SK-N-SH treated with all-trans-retinoic acid at 6 μM for 48 hours (cell line): Measurements from ENCODE around the gene ZDHHC17.

Experiments used
- ATAC-seq: fragments of 200-7000 bp; cut with Tn5 transposase; 3 replicates; pipeline ENCODE4 v1.9.1; 2020; ENCODE audit warnings: mild to moderate bottlenecking, moderate library complexity
- ARNTL ChIP-seq: fragments of 450-650 bp; formaldehyde crosslinking; IDR thresholded peaks from 2 replicates; pipeline ENCODE4 v1.5.0; 2020; ENCODE audit warnings: low read depth, mild to moderate bottlenecking, moderate library complexity, borderline replicate concordance
- BACH2 ChIP-seq: fragments of 250-450 bp; sonication (Bioruptor Pico); IDR thresholded peaks from 2 replicates; pipeline ENCODE4 v1.9.0; 2021; ENCODE audit warnings: mild to moderate bottlenecking, borderline replicate concordance
- CSDC2 ChIP-seq: fragments of 250-450 bp; sonication (Bioruptor Pico); IDR thresholded peaks from 2 replicates; pipeline ENCODE4 v1.5.0; 2020; ENCODE audit warnings: mild to moderate bottlenecking, moderate library complexity
- ESRRG ChIP-seq: fragments of 250-450 bp; sonication (Bioruptor Pico); IDR thresholded peaks from 2 replicates; pipeline ENCODE4 v1.6.1; 2021; ENCODE audit warnings: mild to moderate bottlenecking
- GLIS3 ChIP-seq: fragments of 250-450 bp; sonication (Bioruptor Pico); IDR thresholded peaks from 2 replicates; pipeline ENCODE4 v1.5.0; 2020; ENCODE audit warnings: mild to moderate bottlenecking, moderate library complexity
- ISL1 ChIP-seq: fragments of 250-450 bp; sonication (Bioruptor Pico); IDR thresholded peaks from 2 replicates; pipeline ENCODE4 v2.1.2; 2022; ENCODE audit warnings: mild to moderate bottlenecking, moderate library complexity
- OSR1 ChIP-seq: fragments of 250-450 bp; sonication (Bioruptor Pico); IDR thresholded peaks from 2 replicates; pipeline ENCODE4 v1.8.0; 2022; ENCODE audit warnings: moderate library complexity, mild to moderate bottlenecking, inconsistent platforms
- PATZ1 ChIP-seq: fragments of 250-450 bp; sonication (Bioruptor Pico); IDR thresholded peaks from 2 replicates; pipeline ENCODE4 v1.8.0; 2020; ENCODE audit warnings: mild to moderate bottlenecking, moderate library complexity, borderline replicate concordance
- RARB ChIP-seq: fragments of 250-450 bp; sonication (Bioruptor Pico); IDR thresholded peaks from 2 replicates; pipeline ENCODE4 v1.8.0; 2021; ENCODE audit warnings: mild to moderate bottlenecking, moderate library complexity
- SNAI2 ChIP-seq: fragments of 250-450 bp; sonication (Bioruptor Pico); IDR thresholded peaks from 2 replicates; pipeline ENCODE4 v1.5.0; 2020; ENCODE audit warnings: mild to moderate bottlenecking, moderate library complexity
- TCF4 ChIP-seq: fragments of 250-450 bp; sonication (Bioruptor Pico); IDR thresholded peaks from 2 replicates; pipeline ENCODE4 v1.8.0; 2021; ENCODE audit warnings: mild to moderate bottlenecking, moderate library complexity, borderline replicate concordance
- ZC3H10 ChIP-seq: fragments of 250-450 bp; sonication (Bioruptor Pico); IDR thresholded peaks from 2 replicates; pipeline ENCODE4 v1.5.1; 2021; ENCODE audit warnings: mild to moderate bottlenecking, moderate library complexity
- ZFP3 ChIP-seq: fragments of 250-450 bp; sonication (Bioruptor Pico); IDR thresholded peaks from 2 replicates; pipeline ENCODE4 v1.5.0; 2020; ENCODE audit warnings: mild to moderate bottlenecking, moderate library complexity
- ZNF565 ChIP-seq: fragments of 450-650 bp; formaldehyde crosslinking; conservative IDR thresholded peaks from 2 replicates; pipeline ENCODE4 v1.5.0; 2020; ENCODE audit warnings: low read depth, mild to moderate bottlenecking, moderate library complexity
- TF ChIP-seq, protein P1 (sequence below): fragments of 250-450 bp; sonication (Bioruptor Pico); IDR thresholded peaks from 2 replicates; pipeline ENCODE4 v1.5.1; 2020; ENCODE audit warnings: low read depth, mild to moderate bottlenecking, moderate library complexity
- TF ChIP-seq, protein P2 (sequence below): fragments of 250-450 bp; sonication (Bioruptor Pico); IDR thresholded peaks from 2 replicates; pipeline ENCODE4 v1.8.0; 2021; ENCODE audit warnings: low read depth, mild to moderate bottlenecking, moderate library complexity, borderline replicate concordance
- TF ChIP-seq, protein P3 (sequence below): fragments of 250-450 bp; sonication (Bioruptor Pico); IDR thresholded peaks from 2 replicates; pipeline ENCODE4 v1.5.0; 2020; ENCODE audit warnings: mild to moderate bottlenecking, moderate library complexity

The ZDHHC17 gene

GRCh38 chr12:76856018-76856644, 92.2 kb downstream of the ZDHHC17 start (continued):
- TF ChIP-seq TCF4 (CRISPR knock-in tag): no peak
- TF ChIP-seq, all 23 proteins: peak for 0

DNA sequence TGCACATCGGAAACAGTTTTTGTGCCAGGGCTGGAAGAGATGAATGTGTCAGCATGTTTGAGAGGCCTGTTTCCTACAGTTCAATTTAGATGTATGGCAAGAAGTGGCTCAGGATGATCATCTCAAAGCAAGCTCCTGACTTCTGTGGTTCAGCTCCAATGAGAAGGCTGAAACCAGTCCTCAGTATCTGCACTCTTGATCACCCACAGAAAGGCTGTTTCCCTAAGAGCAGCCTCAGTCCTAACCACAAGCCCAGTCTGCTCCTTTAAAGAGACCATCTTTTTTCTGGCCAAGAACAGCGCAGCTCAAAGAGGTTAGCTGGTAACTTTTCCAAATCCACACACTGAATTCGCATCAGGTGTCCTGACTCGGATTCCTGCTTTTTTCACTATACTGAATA, 95.7 kb downstream of the ZDHHC17 start:
- no peak for TF ChIP-seq ZC3H10 (CRISPR knock-in tag)
- TF ChIP-seq, protein P1, sequence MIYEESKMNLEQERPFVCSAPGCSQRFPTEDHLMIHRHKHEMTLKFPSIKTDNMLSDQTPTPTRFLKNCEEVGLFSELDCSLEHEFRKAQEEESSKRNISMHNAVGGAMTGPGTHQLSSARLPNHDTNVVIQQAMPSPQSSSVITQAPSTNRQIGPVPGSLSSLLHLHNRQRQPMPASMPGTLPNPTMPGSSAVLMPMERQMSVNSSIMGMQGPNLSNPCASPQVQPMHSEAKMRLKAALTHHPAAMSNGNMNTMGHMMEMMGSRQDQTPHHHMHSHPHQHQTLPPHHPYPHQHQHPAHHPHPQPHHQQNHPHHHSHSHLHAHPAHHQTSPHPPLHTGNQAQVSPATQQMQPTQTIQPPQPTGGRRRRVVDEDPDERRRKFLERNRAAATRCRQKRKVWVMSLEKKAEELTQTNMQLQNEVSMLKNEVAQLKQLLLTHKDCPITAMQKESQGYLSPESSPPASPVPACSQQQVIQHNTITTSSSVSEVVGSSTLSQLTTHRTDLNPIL (CRISPR knock-in tag): no peak
- TF ChIP-seq TCF4 (CRISPR knock-in tag): no peak
- no peak for ATAC-seq

DNA sequence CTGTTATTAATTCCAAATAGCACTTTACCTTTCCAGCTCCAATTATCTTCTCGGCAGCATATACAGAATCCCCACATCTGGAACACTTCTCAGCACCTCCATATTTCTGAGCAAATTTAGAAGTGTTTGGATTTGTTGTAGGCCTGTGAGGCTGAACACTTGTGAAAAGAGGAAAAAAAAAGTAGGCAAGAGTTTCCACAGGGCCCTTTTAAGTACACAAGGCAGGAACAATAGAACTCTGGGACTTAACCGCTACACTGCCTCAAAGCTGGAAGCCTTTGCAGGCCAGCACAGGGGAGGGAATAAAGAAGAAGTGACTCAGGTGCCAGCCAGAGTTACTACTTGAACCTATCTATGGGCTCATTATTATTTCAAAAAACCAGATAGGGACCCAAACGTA, 96.3 kb downstream of the ZDHHC17 start:
- TF ChIP-seq BACH2 (CRISPR knock-in tag) (no peak), ZFP3 (CRISPR knock-in tag) (no peak), PATZ1 (CRISPR knock-in tag) (no peak), GLIS3 (CRISPR knock-in tag) (no peak), SNAI2 (CRISPR knock-in tag) (no peak), OSR1 (CRISPR knock-in tag) (no peak), ISL1 (CRISPR knock-in tag) (no peak)
- TF ChIP-seq, all 23 proteins: peak for 0
- ATAC-seq: no peak

DNA sequence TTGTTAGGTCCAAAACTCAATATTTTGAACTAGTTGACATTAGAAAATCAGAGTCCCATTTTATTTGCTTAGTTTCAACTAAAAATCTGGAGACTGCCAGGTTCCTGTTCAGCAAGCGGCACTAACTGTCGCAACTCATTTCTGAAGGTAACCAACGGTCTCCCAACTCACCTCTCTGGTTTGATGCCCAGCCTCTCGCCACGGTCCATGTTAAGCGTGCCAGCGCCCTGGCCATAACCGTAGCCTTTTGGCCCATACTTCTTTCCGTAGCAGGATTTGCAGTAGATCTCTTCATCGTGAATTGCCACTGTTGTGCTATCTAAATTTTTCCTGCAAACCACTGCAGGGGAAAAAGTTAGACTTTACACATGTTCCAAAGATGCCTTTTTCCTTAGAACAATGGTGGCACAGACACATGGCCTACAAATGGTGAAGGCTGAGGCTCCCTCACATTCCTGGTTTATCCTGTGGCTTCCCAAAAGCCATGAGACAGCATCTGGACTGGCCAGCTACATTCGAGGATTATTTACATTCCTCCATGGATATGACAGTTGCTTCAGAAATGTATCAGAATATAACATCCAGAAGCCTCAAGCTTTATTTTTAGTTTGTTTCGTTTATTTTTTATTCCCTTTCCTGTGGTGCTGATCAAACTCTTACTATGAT, 99.2 kb downstream of the ZDHHC17 start:
- TF ChIP-seq ARNTL: no peak
- no peak for TF ChIP-seq OSR1 (CRISPR knock-in tag)
- no peak for TF ChIP-seq CSDC2 (CRISPR knock-in tag)
- TF ChIP-seq, protein P2, sequence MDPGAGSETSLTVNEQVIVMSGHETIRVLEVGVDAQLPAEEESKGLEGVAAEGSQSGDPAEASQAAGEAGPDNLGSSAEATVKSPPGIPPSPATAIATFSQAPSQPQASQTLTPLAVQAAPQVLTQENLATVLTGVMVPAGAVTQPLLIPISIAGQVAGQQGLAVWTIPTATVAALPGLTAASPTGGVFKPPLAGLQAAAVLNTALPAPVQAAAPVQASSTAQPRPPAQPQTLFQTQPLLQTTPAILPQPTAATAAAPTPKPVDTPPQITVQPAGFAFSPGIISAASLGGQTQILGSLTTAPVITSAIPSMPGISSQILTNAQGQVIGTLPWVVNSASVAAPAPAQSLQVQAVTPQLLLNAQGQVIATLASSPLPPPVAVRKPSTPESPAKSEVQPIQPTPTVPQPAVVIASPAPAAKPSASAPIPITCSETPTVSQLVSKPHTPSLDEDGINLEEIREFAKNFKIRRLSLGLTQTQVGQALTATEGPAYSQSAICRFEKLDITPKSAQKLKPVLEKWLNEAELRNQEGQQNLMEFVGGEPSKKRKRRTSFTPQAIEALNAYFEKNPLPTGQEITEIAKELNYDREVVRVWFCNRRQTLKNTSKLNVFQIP (CRISPR knock-in tag): no peak
- TF ChIP-seq, protein P1 (CRISPR knock-in tag): no peak
- TF ChIP-seq SNAI2 (CRISPR knock-in tag): no peak
- no peak for TF ChIP-seq GLIS3 (CRISPR knock-in tag)
- TF ChIP-seq ESRRG: no peak
- no peak for TF ChIP-seq RARB (CRISPR knock-in tag)
- TF ChIP-seq ZFP3 (CRISPR knock-in tag): no peak
- no peak for TF ChIP-seq TCF4 (CRISPR knock-in tag)
- TF ChIP-seq, protein P3, sequence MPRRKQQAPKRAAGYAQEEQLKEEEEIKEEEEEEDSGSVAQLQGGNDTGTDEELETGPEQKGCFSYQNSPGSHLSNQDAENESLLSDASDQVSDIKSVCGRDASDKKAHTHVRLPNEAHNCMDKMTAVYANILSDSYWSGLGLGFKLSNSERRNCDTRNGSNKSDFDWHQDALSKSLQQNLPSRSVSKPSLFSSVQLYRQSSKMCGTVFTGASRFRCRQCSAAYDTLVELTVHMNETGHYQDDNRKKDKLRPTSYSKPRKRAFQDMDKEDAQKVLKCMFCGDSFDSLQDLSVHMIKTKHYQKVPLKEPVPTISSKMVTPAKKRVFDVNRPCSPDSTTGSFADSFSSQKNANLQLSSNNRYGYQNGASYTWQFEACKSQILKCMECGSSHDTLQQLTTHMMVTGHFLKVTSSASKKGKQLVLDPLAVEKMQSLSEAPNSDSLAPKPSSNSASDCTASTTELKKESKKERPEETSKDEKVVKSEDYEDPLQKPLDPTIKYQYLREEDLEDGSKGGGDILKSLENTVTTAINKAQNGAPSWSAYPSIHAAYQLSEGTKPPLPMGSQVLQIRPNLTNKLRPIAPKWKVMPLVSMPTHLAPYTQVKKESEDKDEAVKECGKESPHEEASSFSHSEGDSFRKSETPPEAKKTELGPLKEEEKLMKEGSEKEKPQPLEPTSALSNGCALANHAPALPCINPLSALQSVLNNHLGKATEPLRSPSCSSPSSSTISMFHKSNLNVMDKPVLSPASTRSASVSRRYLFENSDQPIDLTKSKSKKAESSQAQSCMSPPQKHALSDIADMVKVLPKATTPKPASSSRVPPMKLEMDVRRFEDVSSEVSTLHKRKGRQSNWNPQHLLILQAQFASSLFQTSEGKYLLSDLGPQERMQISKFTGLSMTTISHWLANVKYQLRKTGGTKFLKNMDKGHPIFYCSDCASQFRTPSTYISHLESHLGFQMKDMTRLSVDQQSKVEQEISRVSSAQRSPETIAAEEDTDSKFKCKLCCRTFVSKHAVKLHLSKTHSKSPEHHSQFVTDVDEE (CRISPR knock-in tag): no peak
- TF ChIP-seq BACH2 (CRISPR knock-in tag): no peak
- no peak for TF ChIP-seq PATZ1 (CRISPR knock-in tag)
- no peak for TF ChIP-seq ZNF565
- no peak for TF ChIP-seq ZC3H10 (CRISPR knock-in tag)
- ATAC-seq: peak; percentile 55
